Prostate gland (tissue), 2 donors: ENCODE results near the gene GADD45A. TPM values are rescaled to one million over a fixed set of nuclear protein-coding genes. Genes with fewer than 3 reads are reported as not detected.

Experiments used
- DNase-seq: peaks from one replicate; pipeline ENCODE4 v3.0.0-alpha.2; 2019; ENCODE audit warnings: low spot score
- H3K27ac ChIP-seq, 2 donors: fragments of 200-600 bp; sonication (generic); 2 replicates each; pipeline ENCODE4 v1.5.1; 2017 to 2019
- H3K27me3 ChIP-seq: fragments of 200-600 bp; sonication (generic); replicated peaks from 2 replicates; pipeline ENCODE4 v1.5.1; 2019; ENCODE audit not compliant: insufficient read depth
- H3K36me3 ChIP-seq, 2 donors: fragments of 200-600 bp; sonication (generic); 1 replicate in 1 of 2; 2 replicates in 1 of 2; pipeline versions ENCODE4 v1.5.1 to v1.8.1; 2017 to 2019
- H3K4me1 ChIP-seq: fragments of 200-600 bp; sonication (generic); replicated peaks from 2 replicates; pipeline ENCODE4 v1.5.1; 2019
- H3K4me3 ChIP-seq, 2 donors: fragments of 200-600 bp; sonication (generic); 2 replicates each; pipeline ENCODE4 v1.5.1; 2017 to 2019
- H3K9me3 ChIP-seq: fragments of 200-600 bp; sonication (generic); 2 replicates; pipeline ENCODE4 v1.5.1; 2017
- CTCF ChIP-seq, 4 experiments: fragments of 200-600 bp in 2 of 4; fragments of 450-650 bp in 2 of 4; sonication (generic) in 2 of 4; IDR thresholded peaks; 1 replicate in 3 of 4; 2 replicates in 1 of 4; pipeline ENCODE4 v1.5.1; 2016 to 2019; ENCODE audit warnings: antibody characterized with exemption in 4 of 4, mild to moderate bottlenecking in 2 of 4, moderate library complexity in 2 of 4
- POLR2A ChIP-seq: fragments of 450-650 bp; IDR thresholded peaks from one replicate; pipeline ENCODE4 v1.6.1; 2016; ENCODE audit warnings: antibody characterized with exemption, mild to moderate bottlenecking
- POLR2AphosphoS5 ChIP-seq: sonication (generic); formaldehyde crosslinking; IDR thresholded peaks from one replicate; pipeline ENCODE4 v1.6.1; 2017; ENCODE audit warnings: antibody characterized with exemption
- WGBS: methylation state at CpG from one replicate; pipeline ENCODE4 v1.1.5; 2018; 5-methylcytosine and 5-hydroxymethylcytosine counted together
- intact Hi-C: fragments of 100-400 bp; cut with DNase I; formaldehyde crosslinking; loops from one replicate; pipeline ENCODE4 v1.14.2; 2022
- total RNA-seq, 2 donors: library from RNA; depleted of rRNA; stranded (reverse); fragments of >200 nt; gene quantifications; one replicate each; pipeline ENCODE4 v1.1.0, GENCODE V29; 2016

The GADD45A gene
- total RNA-seq, 2 donors from 2014 or later, result 28.9 to 43.9 TPM

GRCh38 chr1:67677930-67678329 lies 7.1 kb upstream of the GADD45A start:
- no peak for DNase-seq
- no peaks in the 10 kb centered on the region for H3K4me1 ChIP-seq
- 60% methylated on average over 2 of the region's 2 CpGs for WGBS

GRCh38 chr1:67679691-67680090 lies 5.3 kb upstream of the GADD45A start:
- no peak for DNase-seq
- intact Hi-C loops, result loop anchor here (5.0 to 10.0 kb wide), 2 partner anchors 32 to 155 kb away; partner anchors contain the start of gene GNG12
- Histone ChIP-seq H3K4me1 (no peaks in the 10 kb centered on the region), H3K36me3 (no peaks in the 10 kb centered on the region), H3K27me3 (no peaks in the 10 kb centered on the region), H3K4me3 (no peak overlapping the region), H3K9me3 (no peaks in the 10 kb centered on the region), H3K27ac (no peak overlapping the region)
- no peak for TF ChIP-seq POLR2AphosphoS5
- TF ChIP-seq CTCF (IDR thresholded peaks at IDR 0.05), result no peak
- TF ChIP-seq POLR2A, result no peak

More at GRCh38 chr1:67677930-67678329, 7.1 kb upstream of the GADD45A start:
- H3K4me3 ChIP-seq, result no peak overlapping the region
- intact Hi-C loops, result no loop called here
- H3K27ac ChIP-seq, result no peak overlapping the region
- H3K36me3 ChIP-seq, result no peaks in the 10 kb centered on the region
- TF ChIP-seq POLR2A (no peak), POLR2AphosphoS5 (no peak), CTCF (IDR thresholded peaks at IDR 0.05) (no peak)
- no peaks in the 10 kb centered on the region for H3K27me3 ChIP-seq
- H3K9me3 ChIP-seq, result no peaks in the 10 kb centered on the region

GRCh38 chr1:67680486-67680885 lies 4.5 kb upstream of the GADD45A start:
- Histone ChIP-seq H3K4me3 (no peak overlapping the region), H3K4me1 (no peaks in the 10 kb centered on the region), H3K27me3 (no peaks in the 10 kb centered on the region), H3K9me3 (no peaks in the 10 kb centered on the region), H3K27ac (no peak overlapping the region), H3K36me3 (no peaks in the 10 kb centered on the region)
- intact Hi-C loops, result loop anchor here (5.0 to 10.0 kb wide), 2 partner anchors 33 to 154 kb away; partner anchors contain the start of gene GNG12
- WGBS, result 100% methylated on average over 2 of the region's 2 CpGs
- no peak for TF ChIP-seq POLR2AphosphoS5
- TF ChIP-seq CTCF (IDR thresholded peaks at IDR 0.05), result no peak
- TF ChIP-seq POLR2A, result no peak
- DNase-seq, result no peak

- 65% methylated on average over 3 of the region's 3 CpGs for WGBS
- no peak for TF ChIP-seq POLR2AphosphoS5
- no peak for TF ChIP-seq POLR2A
- TF ChIP-seq CTCF (IDR thresholded peaks at IDR 0.05), result no peak
- Histone ChIP-seq H3K27ac (no peak overlapping the region), H3K4me3 (no peak overlapping the region), H3K9me3 (no peaks in the 10 kb centered on the region), H3K4me1 (no peaks in the 10 kb centered on the region), H3K27me3 (no peaks in the 10 kb centered on the region), H3K36me3 (no peaks in the 10 kb centered on the region)
- DNase-seq, result no peak
- intact Hi-C loops, result loop anchor here (5.0 to 10.0 kb wide), 2 partner anchors 35 to 152 kb away; partner anchors contain the start of gene GNG12
These were observed 2.3 kb upstream of the GADD45A start for GRCh38 chr1:67682659-67683197.

GRCh38 chr1:67683316-67683715 lies 1.7 kb upstream of the GADD45A start:
- WGBS, result 49% methylated on average over 3 of the region's 3 CpGs

More at GRCh38 chr1:67683316-67683715, 1.7 kb upstream of the GADD45A start:
- Histone ChIP-seq H3K4me1 (no peaks in the 10 kb centered on the region), H3K9me3 (no peaks in the 10 kb centered on the region), H3K27me3 (no peaks in the 10 kb centered on the region), H3K27ac (no peak overlapping the region), H3K4me3 (no peak overlapping the region), H3K36me3 (no peaks in the 10 kb centered on the region)
- DNase-seq, result no peak
- TF ChIP-seq CTCF (IDR thresholded peaks at IDR 0.05) (no peak), POLR2A (no peak), POLR2AphosphoS5 (no peak)
- intact Hi-C loops, result loop anchor here (5.0 to 10.0 kb wide), 2 partner anchors 36 to 151 kb away; partner anchors contain the start of gene GNG12
